DMS153 treated with DMSO at 0.1 percent for 48 hours (cell line): ENCODE measurements around the gene CENPU.
"Not testable (repeated sequence)": the region's sequence is repeated elsewhere in the genome, so short reads cannot be mapped to it uniquely, and the experiment has no call there.

ENCODE experiments used
- DNase-seq: peaks from one replicate; lab custom pipeline; 2025; ENCODE audit not compliant: unreplicated experiment; lab: John Stamatoyannopoulos, UW

Gene CENPU

GRCh38 chr4:184733654-184734524, at the start of gene CENPU:
TSS of gene CENPU (minus strand) at chr4:184734096. CDS start at chr4:184734062, 34 bp downstream.
- DNase-seq, result peak; percentile 95

DNA sequence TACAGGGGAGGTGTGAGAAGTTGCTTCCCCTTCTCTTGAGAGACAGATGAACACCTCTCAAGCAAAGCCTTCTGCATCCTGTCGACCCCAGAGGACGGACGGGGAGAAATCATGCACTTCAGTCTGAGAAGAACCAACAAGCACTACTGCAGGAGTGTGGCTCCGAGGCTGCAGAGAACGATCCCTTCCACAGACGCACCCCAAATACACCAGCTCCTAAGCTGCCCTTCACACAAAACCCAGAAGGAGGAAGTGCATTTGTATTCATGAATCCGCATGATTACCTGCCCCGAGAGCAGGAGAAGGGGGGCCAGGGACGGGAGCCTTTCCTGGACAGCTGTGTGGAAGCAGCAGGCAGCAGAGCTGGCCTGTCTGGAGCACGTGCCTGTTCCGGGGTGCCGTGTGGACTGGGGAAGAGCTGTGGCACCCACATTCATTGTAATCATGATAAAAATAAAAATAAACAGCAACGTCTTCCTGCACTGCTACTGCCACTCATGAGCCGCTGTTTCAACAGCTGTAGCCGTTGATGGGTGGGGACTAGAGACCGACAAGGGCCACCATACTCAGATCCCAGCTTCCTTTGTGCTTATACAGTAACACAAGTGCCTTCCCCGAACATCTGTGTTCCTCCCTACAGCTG, 49.0 kb upstream of the CENPU start:
- DNase-seq, result peak; percentile 60

- DNase-seq, result not testable (repeated sequence)
These were observed 45.3 kb upstream of the CENPU start for GRCh38 chr4:184779160-184779559.

DNA sequence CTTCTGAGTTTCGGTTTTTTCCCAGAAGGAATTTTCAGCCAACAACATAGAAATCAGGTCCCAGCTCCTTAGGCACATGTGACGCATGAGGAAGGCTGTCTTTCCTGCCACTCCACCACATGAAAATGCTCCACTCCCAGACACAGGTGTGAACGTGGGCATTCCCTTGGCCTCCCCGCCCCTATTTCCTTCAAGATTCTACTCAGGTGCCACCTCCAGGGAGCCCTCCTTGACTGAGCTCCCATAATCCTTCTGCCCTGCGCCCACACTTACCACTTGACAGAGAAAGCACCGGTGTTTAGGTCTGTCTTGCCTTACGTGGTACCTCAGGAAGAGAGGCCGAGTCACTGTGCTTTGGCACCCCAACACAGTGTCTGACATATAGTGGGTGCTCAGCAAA, 44.4 kb upstream of the CENPU start:
- DNase-seq, result no peak

DNA sequence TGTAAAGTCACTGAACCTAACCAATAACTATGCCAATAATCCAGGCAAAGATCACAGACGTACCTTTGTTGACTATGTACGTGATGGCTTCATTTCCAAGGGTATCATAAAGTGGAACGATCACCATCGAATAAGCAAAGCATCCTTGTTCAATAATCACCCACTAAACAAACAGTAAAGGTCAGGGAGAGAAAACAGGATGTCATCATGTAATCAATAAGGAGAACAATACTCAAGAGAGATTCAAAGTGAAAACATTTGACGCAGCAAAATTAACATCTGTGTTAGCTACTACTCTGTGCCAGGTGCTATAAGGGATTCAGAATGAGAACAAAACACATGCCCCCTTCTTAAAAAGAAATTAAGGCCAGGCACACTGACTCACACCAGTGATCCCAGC, 42.9 kb upstream of the CENPU start:
- no peak for DNase-seq

DNA sequence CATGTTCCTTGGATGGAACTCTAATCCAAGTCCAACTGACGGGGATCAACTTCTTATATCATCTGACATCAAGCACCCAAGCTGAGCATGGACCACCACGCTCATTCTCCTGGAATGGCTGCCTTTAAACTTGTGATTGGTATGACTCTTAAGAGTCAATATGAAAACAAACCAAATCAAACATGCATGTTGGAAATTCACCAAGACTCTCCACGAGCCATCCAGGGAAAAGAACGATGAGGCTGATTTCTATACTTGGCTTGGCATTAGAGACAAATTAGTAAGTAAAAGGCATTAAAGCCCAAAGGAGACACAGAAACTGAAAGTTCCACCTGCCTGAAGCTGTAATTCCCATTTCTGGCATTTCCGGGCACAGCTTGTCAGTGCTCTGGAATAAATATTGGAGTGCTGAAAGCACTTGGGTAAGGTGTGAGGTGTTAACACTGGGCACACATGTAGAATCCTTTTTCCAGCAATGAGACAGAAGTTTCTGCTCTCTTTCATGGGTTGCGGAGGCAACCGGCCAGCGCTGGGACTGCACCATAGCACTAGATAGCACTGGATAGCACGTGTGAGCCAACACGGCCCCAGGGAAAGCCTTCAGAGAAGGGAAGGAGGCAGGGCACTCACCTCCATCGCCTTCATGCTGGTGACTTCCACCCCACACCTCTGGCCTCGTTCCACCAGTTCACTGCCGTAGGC, 42.1 kb upstream of the CENPU start:
- no peak for DNase-seq

DNA sequence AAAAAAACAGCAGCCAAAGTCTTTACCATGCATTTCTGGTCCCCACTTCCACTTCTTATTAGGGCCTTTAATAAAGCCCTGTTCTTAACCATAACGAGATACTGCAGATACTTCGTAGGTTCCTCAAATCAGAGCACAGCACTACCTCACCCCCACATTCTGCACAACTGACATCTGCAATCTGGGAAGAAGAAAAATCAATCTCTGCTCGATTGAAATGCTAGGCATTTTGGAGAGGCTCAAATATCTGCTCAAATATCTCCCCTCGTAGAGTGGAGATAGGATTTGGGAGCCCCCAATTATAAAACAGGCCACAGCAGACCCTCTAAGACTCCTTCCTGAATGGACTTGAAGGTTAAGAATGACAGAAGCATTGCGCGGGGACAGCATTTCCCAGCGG, 40.3 kb upstream of the CENPU start:
- no peak for DNase-seq

- DNase-seq, result no peak
These were observed 37.5 kb upstream of the CENPU start for GRCh38 chr4:184771416-184771815.

- no peak for DNase-seq
These were observed 35.4 kb upstream of the CENPU start for GRCh38 chr4:184769141-184769765.

DNA sequence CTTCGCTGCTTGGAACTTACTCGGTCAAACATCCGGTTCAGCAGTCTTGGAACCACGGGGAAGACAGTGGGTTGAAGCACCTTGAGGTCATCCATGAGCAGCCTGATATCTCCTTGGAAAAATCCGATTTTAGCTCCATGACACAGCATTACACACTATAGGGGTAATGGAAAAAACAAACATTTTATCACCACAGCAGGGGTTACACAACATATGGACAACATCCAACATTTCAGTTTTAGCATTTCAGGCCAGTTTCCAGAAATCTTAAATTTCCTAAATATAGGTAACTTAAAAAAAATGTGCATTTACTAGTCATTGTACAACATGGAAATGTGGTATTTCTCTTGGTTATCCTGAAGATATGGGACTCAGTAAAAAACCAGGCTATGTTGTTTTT, 34.4 kb upstream of the CENPU start:
- DNase-seq, result no peak

DNA sequence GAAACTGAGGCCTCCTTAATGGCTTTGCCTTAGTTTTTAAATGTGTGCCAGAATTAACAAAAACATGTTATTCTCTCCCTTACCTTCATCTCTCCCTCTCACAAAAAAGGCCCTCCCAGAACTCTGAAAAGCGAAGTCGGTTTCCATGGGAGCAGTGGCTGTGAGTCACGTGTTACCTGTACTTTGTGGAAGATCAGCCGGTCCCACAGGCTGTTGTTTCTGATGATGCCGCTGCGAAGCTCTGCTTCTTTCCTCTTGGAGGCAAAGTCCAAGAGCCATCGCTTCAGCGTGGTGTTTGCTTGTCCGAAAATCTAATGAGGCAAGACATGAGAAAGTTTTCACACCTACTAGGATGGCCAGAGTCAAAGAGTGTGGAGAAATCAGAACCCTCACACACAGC, 32.5 kb upstream of the CENPU start:
- DNase-seq, result no peak

DNA sequence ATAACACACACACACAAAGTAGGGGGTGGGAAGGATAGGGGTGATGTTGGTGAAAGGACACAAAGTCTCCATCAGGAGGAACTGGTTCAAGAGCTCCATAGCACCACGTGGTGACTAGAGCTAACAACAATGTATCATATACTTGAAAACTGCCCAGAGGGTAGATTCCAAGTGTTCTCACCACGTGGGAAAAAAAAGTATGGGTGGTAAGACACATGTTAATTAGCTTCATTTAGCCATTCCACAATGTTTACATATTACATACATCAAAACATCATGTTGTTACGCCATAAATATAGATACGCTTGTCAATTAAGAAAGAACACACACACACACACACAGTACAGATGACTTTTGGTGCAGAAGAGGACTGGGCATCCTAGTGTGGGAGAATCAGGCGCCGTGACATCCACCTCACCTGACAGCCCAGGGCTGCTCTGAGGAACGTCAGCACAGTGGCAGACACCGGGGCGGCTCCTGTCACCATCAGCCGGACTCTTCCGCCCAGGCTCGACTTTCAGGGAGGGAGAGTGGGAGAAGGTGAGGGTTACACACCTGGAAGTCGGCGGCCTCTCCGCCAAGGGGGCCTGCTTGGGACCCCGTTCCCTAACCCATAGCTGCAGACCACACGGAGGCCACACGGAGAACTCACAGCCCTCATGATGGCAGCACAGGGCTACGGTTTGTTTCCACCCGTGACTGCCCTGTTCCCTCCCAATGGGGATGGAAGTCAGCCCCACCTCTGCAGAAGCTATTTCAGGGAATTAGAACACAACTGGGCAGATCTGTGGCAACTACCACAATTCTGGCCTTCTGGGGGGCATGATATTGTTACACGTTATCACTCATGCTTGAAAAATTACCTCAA, 31.8 kb upstream of the CENPU start:
- DNase-seq, result no peak

- no peak for DNase-seq
These were observed 30.7 kb upstream of the CENPU start for GRCh38 chr4:184764601-184765000.

- no peak for DNase-seq
These were observed 29.4 kb upstream of the CENPU start for GRCh38 chr4:184763150-184763780.

GRCh38 chr4:184762100-184762499, 28.2 kb upstream of the CENPU start:
- no peak for DNase-seq

- no peak for DNase-seq
These were observed 26.8 kb upstream of the CENPU start for GRCh38 chr4:184760681-184761080.

DNA sequence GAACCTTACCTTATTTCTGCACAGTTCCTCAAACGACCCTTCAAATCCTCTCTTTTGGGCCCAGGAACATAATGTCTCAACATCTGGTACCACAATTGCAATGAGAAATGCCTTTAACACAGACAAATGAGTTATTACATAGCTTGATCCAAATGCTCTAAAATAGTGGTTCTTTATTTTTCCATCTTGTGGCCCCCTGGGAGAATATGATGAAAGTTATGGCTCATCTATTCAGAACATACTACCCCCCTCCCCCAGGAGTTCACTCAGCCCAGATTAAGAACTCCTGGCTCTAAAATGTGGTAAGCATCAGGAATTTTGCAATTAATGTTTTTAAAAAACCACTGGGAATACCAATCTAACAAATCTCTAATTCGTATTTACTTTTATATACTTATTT, 23.9 kb upstream of the CENPU start:
- no peak for DNase-seq

GRCh38 chr4:184756399-184756798, 22.5 kb upstream of the CENPU start:
- DNase-seq, result no peak

- DNase-seq, result no peak
These were observed 21.4 kb upstream of the CENPU start for GRCh38 chr4:184755278-184755677.
